GM18505 (cell line): ENCODE measurements around the gene STAT6.
"Not testable (repeated sequence)": the region's sequence is repeated elsewhere in the genome, so short reads cannot be mapped to it uniquely, and the experiment has no call there.

ENCODE experiments used
- ATAC-seq: cut with Tn5 transposase; IDR thresholded peaks from one replicate; pipeline ENCODE4 v1.9.1; 2021; ENCODE audit not compliant: unreplicated experiment
- POLR2A ChIP-seq: IDR thresholded peaks from 4 replicates; pipeline ENCODE4 v1.6.1; 2011; ENCODE audit warnings: borderline replicate concordance; ENCODE audit not compliant: insufficient read depth, insufficient read length; ENCODE audit errors: extremely low read depth

The STAT6 gene

DNA sequence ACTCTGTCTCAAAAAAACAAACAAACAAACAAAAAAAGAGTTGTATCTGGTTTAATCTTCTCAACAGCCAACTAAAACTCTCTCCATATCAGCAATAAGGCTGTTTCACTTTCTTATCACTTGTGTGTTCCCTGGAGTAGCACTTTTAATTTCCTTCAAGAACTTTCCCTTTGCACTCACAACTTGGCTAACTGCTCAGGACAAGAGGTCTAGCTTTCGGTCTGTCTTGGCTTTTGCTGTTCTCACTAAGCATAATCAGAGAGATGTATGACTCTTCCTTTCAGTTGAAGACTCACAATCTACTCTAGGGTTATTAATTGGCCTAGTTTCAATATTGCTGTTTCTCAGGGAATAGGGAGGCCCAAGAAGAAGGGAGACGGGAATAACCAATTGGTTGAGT, 44.9 kb downstream of the STAT6 start:
- ATAC-seq, result no peak
- no peak for TF ChIP-seq POLR2A

DNA sequence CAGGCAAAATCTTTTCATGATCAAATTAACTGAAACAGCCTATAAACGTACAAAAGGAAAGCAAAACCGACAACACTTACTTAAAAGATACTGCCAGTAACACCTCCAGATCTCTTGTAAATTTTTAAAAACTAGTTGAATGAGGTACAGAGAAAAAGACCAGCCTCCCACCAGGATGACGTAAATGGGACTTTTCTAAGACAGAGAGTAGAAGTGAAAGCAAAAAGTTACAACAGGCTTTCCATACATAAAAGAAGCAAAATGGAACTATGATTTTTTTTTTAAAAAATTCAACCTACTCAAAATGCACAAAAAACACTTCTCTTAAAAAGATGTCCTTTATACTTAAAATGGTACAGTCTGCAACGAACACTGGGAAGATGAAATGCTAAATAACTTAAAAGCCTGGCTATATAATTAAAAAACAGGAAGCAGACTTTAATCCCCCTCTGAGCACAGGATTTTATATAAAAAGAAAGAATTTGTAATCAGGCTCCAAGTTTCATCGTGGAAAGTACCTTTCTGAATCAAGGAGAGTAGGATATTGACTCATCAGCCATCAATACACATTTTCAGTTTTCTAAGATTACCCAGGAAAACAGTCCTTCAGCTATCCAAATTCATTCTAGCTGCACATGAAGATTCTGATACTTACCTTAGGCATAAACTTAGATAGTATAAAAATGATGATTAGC, 47.0 kb downstream of the STAT6 start:
- TF ChIP-seq POLR2A, result no peak
- ATAC-seq, result peak; percentile 84

DNA sequence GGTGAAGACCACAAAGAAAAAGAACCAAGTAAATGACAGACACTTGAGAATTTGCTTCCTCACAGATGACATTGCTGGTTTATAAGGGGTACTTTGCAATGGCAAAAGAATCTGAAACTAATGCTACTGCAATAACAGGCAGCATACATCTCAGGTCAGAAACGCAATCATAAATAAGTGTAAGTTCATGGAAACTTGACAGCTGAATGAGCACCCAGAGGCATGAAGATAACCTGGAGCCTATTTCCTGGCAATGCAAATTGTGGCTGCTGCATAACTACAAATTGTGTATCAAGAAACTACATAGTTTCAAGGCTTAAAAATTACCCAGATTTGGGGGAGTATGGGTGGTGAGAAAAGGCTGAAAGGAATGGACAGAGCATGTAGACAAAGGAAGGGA, 52.7 kb downstream of the STAT6 start:
- no peak for TF ChIP-seq POLR2A
- no peak for ATAC-seq

DNA sequence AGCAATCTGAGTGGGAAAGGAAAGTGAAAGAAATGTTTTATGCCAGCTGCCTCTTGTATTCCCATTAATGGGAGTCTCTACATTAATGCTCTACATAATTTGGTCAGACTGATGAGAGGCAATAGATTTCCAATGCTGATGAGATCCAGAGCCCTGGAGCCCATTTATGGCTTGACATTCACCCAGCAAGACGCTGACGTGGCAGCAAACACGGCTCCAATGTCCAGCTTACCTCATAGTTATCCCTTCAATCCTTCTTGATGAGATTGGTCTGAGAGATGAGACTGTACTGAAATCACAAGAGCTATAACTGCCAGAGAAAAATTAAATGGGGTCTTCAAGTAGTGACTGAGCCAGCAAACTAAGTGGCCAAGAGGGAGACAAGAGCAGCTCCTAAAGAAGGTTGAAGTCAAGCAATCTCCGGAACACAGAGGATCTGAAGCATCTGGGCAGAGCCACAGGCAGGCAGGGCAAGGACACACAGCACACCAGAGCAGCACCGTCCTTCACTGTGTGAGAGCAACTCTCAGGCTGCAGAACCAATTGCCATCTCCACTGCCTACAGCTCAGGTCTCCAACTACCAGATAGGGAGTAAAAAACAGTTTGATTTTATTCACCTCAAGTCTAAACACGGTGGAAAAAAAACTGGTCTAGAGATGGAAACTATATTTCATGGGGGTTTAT, 54.0 kb downstream of the STAT6 start:
- no peak for ATAC-seq
- no peak for TF ChIP-seq POLR2A

DNA sequence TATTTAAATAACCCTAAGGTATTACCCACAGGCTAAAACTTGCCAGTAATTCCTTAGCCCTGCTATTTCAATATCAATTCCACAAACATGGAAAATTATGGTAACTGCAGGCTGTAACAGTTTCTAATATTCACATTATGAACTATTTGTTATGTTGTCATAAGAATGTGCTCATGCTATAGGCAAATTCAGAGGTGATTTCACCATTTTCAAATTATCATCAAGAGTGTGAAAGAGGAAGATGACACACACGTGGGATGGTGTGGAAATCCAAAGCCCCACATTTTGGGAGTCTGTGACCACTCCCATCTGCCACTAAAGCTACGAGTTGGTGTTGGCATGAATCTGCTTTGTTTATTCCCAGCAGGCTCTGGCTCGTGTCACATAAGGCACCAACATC, 55.3 kb downstream of the STAT6 start:
- no peak for TF ChIP-seq POLR2A
- ATAC-seq, result no peak

DNA sequence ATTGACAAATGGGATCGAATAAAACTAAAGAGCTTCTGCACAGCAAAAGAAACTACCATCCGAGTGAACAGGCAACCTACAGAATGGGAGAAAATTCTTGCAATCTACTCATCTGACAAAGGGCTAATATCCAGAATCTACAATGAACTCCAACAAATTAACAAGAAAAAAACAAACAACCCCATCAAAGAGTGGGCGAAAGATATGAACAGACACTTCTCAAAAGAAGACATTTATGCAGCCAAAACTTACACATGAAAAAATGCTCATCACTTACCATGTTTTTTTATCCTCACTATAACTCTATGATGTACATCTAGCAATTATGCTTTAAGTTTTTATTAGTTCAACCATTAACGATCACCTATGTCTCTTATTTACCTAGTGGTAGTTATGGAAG, 57.3 kb downstream of the STAT6 start:
- not testable (repeated sequence) for ATAC-seq

DNA sequence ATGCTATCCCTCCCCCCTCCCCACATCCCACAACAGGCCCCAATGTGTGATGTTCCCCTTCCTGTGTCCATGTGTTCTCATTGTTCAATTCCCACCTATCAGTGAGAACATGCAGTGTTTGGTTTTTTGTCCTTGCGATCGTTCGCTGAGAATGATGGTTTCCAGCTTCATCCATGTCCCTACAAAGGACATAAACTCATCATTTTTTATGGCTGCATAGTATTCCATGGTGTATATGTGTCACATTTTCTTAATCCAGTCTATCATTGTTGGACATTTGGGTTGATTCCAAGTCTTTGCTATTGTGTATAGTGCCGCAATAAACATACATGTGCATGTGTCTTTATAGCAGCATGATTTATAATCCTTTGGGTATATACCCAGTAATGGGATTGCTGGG, 58.0 kb downstream of the STAT6 start:
- ATAC-seq, result not testable (repeated sequence)

DNA sequence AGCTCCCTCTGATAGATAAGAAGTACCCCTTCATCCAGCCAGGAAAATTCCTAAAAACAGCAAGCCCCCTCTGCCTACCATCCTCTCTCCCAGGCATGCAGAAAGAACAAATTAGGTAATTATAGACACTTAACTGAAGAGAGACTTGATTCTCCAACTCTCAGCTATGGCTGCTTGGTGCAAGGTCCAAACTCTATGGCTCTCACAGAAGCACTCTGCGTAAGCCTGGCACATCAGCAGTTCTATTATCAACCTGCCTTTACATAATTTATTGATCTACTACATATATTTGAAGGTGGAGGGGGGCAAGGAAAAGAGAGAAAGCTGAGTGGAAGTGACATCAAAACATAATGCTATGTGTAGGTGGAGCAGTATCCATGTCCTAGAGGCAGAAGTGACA, 60.2 kb downstream of the STAT6 start:
- no peak for TF ChIP-seq POLR2A
- no peak for ATAC-seq

DNA sequence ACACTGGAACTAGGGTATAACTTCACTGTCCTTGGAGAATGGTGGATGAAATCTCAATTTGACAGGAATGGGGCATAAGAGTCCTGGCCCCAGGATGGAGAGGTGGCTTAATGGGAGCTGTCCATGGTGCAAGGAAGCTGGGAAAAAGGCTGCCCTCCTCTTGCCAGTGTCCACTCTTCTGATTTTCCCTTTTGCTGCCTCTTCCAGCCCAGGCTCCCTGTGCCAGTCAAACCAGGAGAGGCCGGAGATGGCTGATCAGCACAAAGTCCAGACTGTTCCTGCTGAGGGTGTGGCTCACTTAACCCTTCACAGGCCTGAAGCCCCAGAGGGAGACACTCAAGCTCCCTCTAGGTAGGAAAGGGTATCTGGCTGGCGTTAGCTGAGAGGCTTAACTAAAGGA, 61.3 kb downstream of the STAT6 start, which contains the start of gene MYO1A:
Gene MYO1A, minus strand, starts transcription at position 240 of the 400 bp plus-strand sequence. CDS start 1,806 bp downstream, outside the sequence.
- no peak for ATAC-seq

DNA sequence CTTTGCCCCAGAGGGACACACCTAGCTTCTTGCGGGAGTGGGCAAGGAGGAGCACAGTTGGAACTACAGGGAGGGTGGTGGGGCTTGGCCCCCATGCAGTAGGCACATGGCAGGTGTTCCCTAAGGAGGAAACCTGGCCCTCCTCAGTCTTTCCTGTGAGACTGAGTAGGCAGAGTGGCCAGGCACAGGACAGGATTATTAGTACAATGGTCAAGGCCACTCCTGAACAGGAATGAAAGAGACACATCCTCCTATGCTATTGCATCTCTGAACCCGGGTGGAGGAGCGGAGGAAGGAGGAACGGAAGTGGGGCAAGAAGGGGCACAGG, 62.1 kb downstream of the STAT6 start:
- ATAC-seq, result no peak
- TF ChIP-seq POLR2A, result no peak

More for the DNA sequence above, 61.3 kb downstream of the STAT6 start, which contains the start of gene MYO1A:
- no peak for TF ChIP-seq POLR2A

DNA sequence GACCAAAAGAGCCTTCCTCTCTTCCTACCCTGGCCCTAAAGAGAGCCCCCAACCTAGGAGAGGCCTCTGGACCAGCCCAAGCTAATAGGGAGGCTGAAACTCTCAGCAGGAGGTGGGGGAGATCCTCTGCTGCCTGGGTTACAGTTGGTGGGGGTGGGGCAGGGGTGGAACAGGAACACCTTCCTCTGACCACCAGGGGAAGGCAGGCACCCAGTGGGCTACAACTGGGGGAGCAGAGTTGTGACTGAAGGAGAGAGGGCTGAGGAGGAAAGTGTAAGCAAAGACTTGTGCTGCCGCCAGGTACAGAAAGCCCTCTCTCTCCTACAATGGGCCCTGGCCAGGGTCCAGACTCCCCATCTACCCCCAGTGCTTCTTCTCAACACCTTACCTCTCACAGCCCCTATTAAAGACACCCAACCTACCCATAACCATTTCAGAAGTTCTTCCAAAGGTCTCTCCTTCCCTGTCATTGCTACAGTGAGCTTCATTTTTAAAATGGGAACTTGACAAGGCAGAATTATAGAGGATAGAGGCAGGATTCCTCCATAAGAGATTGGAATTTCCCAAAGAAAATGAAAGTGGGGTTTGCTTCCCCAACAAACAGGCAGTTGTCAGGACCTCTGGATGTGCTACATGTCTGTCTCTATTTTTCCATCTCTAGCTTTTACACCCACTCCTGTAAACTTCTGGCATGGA, 62.6 kb downstream of the STAT6 start:
- TF ChIP-seq POLR2A, result no peak
- no peak for ATAC-seq

DNA sequence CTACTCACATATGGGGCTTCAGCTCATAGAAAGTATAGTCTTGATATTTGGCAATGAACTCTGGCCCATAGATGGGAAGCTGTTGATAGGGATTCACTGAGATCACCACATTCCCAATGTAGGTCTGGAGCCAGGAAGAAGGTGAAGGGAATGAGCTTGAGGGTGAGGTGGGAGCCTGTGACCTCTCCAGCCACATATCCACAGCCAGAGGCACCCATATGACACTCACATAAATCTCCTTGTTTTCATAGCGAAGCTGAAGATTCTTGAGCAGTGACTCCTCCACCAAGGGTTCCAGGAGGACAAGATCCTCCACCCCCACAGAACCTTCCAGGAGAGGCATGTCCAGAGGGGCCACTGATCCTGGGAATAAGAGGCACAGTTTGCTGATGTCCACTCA, 63.2 kb downstream of the STAT6 start:
- no peak for TF ChIP-seq POLR2A
- ATAC-seq, result no peak

DNA sequence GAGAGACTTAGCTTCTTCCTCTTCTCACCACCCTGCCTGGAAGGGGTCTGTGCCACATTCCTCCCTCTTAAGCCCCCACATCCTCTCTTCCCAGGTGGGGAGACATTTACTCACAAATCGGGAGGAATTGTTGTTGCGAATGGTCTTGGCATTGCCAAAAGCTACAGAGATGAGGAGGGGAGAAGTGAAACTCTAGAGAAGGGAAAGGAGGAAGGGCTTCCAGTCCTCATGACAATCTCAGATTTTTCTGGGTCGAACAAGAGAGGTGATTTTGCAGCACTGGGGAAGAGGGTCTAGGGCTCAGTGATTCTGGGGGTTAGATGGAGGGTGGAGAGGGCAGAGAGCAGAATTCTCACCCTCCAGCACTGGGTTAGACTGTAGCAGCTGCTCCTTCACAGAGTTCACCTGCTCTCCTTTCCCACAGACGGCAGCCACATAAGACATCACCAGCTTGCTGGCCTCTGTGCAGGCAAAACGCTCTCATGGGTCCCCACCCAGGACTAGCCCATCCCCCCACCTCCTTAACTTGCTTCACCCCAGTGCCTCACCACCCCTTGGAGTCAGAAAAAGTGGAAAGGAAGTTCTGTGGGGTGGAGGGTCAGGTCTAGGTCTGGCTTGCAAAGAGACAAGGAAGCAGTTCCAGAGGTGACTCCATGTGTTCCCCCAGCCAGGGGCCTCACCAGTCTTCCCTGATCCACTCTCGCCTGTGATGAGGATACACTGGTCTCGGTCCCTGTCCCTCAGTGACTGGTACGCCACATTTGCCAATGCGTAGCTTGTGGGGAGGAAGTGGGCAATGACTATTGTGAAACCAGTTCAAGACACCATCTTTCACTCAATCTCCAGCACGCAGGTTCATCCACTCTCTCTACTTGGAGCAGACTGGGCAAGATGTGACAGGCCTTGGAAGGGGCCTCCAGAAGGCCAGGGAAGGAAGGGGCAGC, 63.9 kb downstream of the STAT6 start:
- no peak for ATAC-seq

More for the DNA sequence above, 63.9 kb downstream of the STAT6 start:
- TF ChIP-seq POLR2A, result no peak
